ENCODE measurements around the gene CEP164. TPM values are rescaled to one million over a fixed set of nuclear protein-coding genes. Genes with fewer than 3 reads are reported as not detected.
A peak's percentile ranks its signal among the peaks of the same experiment; 100 is the strongest.

The CEP164 gene
- total and polyA plus RNA-seq, 3 donors from 2014 or later = 83.3 to 157 (median 111) TPM

DNA sequence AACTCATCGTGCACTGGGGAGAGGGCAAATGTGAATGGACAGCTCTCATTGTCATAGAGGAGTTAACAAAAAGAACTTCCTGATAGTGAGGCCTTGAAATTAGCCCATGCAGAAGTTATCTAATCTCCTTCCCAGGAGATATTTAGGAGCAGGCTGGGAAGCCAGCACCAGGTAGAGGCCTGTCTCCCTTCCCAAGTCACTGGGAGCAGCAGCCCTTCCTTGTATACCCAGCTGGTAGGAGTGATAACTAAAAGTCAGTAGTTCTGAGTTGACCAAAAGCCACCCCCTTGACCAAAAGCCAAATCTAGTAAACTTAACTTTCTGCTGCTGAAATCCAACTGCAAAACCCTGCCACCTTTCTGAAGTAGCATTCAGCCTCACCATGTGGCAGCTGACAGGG, 37.9 kb upstream of the CEP164 start:
- H3K4me3 ChIP-seq = no peak overlapping the region
- DNase-seq = no peak
- 27 to 50% methylated on average over 1 of the region's 1 CpG for WGBS, 2 donors
- H3K9me3 ChIP-seq = no peaks in the 10 kb centered on the region
- intact Hi-C loops (cut with DNase I; ENCODE audit: low total_unique reads) = no loop called here
- H3K4me1 ChIP-seq = no peaks in the 10 kb centered on the region
- no peaks in the 10 kb centered on the region for H3K36me3 ChIP-seq (ENCODE audit: low read depth, missing control alignments)
- H3K27me3 ChIP-seq = no peaks in the 10 kb centered on the region
- no peak overlapping the region for H3K27ac ChIP-seq
- TF ChIP-seq POLR2A (IDR thresholded peaks at IDR 0.05) = no peak
- TF ChIP-seq, protein P1, sequence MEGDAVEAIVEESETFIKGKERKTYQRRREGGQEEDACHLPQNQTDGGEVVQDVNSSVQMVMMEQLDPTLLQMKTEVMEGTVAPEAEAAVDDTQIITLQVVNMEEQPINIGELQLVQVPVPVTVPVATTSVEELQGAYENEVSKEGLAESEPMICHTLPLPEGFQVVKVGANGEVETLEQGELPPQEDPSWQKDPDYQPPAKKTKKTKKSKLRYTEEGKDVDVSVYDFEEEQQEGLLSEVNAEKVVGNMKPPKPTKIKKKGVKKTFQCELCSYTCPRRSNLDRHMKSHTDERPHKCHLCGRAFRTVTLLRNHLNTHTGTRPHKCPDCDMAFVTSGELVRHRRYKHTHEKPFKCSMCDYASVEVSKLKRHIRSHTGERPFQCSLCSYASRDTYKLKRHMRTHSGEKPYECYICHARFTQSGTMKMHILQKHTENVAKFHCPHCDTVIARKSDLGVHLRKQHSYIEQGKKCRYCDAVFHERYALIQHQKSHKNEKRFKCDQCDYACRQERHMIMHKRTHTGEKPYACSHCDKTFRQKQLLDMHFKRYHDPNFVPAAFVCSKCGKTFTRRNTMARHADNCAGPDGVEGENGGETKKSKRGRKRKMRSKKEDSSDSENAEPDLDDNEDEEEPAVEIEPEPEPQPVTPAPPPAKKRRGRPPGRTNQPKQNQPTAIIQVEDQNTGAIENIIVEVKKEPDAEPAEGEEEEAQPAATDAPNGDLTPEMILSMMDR (IDR thresholded peaks at IDR 0.05) = no peak

GRCh38 chr11:117290809-117291396, 36.8 kb upstream of the CEP164 start, which contains the start of gene BACE1-AS:
TSS of gene BACE1-AS (plus strand) at chr11:117291346.
- intact Hi-C loops (cut with DNase I; ENCODE audit: low total_unique reads) = no loop called here
- WGBS, 2 donors = 92 to 96% methylated on average over 8 of the region's 8 CpGs
- no peak within 1 kb of the TSS for H3K27ac ChIP-seq
- TF ChIP-seq, protein P1 (IDR thresholded peaks at IDR 0.05) = no peak
- no peak for TF ChIP-seq POLR2A (IDR thresholded peaks at IDR 0.05)
- DNase-seq = no peak
- no peaks in the 10 kb centered on the region for H3K36me3 ChIP-seq (ENCODE audit: low read depth, missing control alignments)
- H3K27me3 ChIP-seq = no peaks in the 10 kb centered on the region
- H3K4me3 ChIP-seq = no peak within 1 kb of the TSS
- no peaks in the 10 kb centered on the region for H3K4me1 ChIP-seq
- H3K9me3 ChIP-seq = no peaks in the 10 kb centered on the region

GRCh38 chr11:117292616-117293015, 35.0 kb upstream of the CEP164 start:
- DNase-seq = no peak
- H3K27me3 ChIP-seq = no peaks in the 10 kb centered on the region
- no peak overlapping the region for H3K4me3 ChIP-seq
- 93 to 95% methylated on average over 2 of the region's 2 CpGs for WGBS, 2 donors
- H3K27ac ChIP-seq = no peak overlapping the region
- no peak for TF ChIP-seq POLR2A (IDR thresholded peaks at IDR 0.05)
- TF ChIP-seq, protein P1 (IDR thresholded peaks at IDR 0.05) = no peak
- no peaks in the 10 kb centered on the region for H3K36me3 ChIP-seq (ENCODE audit: low read depth, missing control alignments)
- intact Hi-C loops (cut with DNase I; ENCODE audit: low total_unique reads) = no loop called here
- no peaks in the 10 kb centered on the region for H3K4me1 ChIP-seq
- no peaks in the 10 kb centered on the region for H3K9me3 ChIP-seq

GRCh38 chr11:117295438-117296137, 32.1 kb upstream of the CEP164 start:
- Histone ChIP-seq H3K36me3 (ENCODE audit: low read depth, missing control alignments) (no peaks in the 10 kb centered on the region), H3K27ac (no peak overlapping the region), H3K4me3 (no peak overlapping the region), H3K27me3 (no peaks in the 10 kb centered on the region), H3K4me1 (peaks cover 17% of the 10 kb centered on the region), H3K9me3 (no peaks in the 10 kb centered on the region)
- no peak for TF ChIP-seq POLR2A (IDR thresholded peaks at IDR 0.05)
- TF ChIP-seq, protein P1 (IDR thresholded peaks at IDR 0.05) = no peak
- peak; percentile 51 for DNase-seq
- intact Hi-C loops (cut with DNase I; ENCODE audit: low total_unique reads) = no loop called here
- WGBS, 2 donors = 65 to 74% methylated on average over 9 of the region's 9 CpGs
